Measurements from ENCODE around the gene RASSF4.

The RASSF4 gene

DNA sequence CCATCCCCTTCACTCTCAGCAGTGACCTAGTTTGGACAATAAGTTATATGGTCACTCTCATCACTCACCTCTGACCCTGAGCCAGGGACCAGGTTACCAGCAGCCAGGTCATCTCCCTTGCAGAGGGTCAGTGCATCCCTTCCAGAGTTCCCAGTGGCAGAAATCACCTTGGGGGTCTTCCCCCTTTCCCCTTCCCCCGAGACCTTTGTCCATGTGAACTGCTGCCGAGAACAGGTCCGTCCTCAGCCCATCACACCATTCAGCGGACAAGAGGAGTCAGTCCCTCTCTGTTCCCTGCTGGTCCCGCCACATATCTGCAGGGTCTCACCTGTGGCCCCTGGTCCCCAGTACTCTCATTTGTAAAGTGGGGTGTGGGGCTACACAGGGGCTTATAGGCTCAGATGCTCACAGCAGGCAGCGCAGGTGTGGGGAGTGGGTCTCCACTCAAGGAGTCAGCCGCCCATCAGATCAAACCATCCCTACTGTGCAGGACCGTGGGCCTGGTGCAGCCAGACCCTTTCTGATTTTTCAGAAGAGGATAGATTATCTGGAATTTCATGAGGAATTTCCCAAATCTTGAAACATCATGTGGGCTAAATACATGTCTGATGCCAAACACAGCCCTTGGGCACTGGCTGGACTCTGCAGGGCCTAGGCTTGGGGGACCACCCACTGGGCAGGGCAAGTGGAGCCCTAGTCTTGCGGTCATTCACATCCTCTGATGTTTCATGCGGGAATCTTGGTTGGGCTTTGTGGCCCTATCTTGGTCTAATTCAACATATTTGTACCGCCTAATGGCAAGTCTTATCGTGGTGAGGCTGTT lies 12.5 kb downstream of the RASSF4 start:
- H3K9me3 ChIP-seq (ENCODE audit: severe bottlenecking): no peaks in the 10 kb centered on the region
- H3K27ac ChIP-seq (ENCODE audit: poor library complexity, severe bottlenecking): no peak overlapping the region
- no peaks in the 10 kb centered on the region for H3K36me3 ChIP-seq (ENCODE audit: low read depth)
- DNase-seq (ENCODE audit: low spot score) (no peak), ATAC-seq (ENCODE audit: low read depth) (no peak)
- no peaks in the 10 kb centered on the region for H3K4me1 ChIP-seq (ENCODE audit: insufficient read depth, poor library complexity, severe bottlenecking)
- TF ChIP-seq, protein P1, sequence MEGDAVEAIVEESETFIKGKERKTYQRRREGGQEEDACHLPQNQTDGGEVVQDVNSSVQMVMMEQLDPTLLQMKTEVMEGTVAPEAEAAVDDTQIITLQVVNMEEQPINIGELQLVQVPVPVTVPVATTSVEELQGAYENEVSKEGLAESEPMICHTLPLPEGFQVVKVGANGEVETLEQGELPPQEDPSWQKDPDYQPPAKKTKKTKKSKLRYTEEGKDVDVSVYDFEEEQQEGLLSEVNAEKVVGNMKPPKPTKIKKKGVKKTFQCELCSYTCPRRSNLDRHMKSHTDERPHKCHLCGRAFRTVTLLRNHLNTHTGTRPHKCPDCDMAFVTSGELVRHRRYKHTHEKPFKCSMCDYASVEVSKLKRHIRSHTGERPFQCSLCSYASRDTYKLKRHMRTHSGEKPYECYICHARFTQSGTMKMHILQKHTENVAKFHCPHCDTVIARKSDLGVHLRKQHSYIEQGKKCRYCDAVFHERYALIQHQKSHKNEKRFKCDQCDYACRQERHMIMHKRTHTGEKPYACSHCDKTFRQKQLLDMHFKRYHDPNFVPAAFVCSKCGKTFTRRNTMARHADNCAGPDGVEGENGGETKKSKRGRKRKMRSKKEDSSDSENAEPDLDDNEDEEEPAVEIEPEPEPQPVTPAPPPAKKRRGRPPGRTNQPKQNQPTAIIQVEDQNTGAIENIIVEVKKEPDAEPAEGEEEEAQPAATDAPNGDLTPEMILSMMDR (IDR thresholded peaks at IDR 0.05; ENCODE audit: poor library complexity, severe bottlenecking): no peak
- H3K4me3 ChIP-seq (ENCODE audit: severe bottlenecking): no peak overlapping the region
- H3K27me3 ChIP-seq (ENCODE audit: insufficient read depth, poor library complexity, severe bottlenecking): no peaks in the 10 kb centered on the region

DNA sequence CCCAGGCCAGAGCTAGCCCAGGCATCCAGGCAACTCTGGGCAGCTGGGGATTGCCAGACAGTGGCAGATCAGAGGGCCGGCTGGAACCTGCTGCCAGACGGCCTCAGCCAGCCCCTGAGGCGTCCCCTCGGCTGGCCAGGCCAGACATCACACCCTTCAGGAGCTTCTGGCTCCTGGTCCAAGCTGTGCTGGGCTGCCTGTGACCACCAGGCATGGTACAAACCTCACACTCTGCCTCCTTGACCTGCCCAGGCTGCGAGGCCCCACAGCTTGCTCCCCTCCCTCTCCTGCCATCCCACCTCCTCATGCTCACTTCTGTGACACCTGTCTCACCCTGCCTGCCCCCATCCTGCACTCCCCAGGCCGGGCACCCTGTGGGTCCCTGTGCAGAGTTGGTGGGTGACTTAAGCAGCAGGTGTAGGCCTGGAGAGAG lies 13.3 kb downstream of the RASSF4 start:
- Histone ChIP-seq H3K27ac (ENCODE audit: poor library complexity, severe bottlenecking) (no peak overlapping the region), H3K9me3 (ENCODE audit: severe bottlenecking) (no peaks in the 10 kb centered on the region), H3K36me3 (ENCODE audit: low read depth) (no peaks in the 10 kb centered on the region), H3K4me1 (ENCODE audit: insufficient read depth, poor library complexity, severe bottlenecking) (no peaks in the 10 kb centered on the region), H3K27me3 (ENCODE audit: insufficient read depth, poor library complexity, severe bottlenecking) (no peaks in the 10 kb centered on the region), H3K4me3 (ENCODE audit: severe bottlenecking) (no peak overlapping the region)
- ATAC-seq (ENCODE audit: low read depth) (no peak), DNase-seq (ENCODE audit: low spot score) (no peak)
- TF ChIP-seq, protein P1 (IDR thresholded peaks at IDR 0.05; ENCODE audit: poor library complexity, severe bottlenecking): no peak

DNA sequence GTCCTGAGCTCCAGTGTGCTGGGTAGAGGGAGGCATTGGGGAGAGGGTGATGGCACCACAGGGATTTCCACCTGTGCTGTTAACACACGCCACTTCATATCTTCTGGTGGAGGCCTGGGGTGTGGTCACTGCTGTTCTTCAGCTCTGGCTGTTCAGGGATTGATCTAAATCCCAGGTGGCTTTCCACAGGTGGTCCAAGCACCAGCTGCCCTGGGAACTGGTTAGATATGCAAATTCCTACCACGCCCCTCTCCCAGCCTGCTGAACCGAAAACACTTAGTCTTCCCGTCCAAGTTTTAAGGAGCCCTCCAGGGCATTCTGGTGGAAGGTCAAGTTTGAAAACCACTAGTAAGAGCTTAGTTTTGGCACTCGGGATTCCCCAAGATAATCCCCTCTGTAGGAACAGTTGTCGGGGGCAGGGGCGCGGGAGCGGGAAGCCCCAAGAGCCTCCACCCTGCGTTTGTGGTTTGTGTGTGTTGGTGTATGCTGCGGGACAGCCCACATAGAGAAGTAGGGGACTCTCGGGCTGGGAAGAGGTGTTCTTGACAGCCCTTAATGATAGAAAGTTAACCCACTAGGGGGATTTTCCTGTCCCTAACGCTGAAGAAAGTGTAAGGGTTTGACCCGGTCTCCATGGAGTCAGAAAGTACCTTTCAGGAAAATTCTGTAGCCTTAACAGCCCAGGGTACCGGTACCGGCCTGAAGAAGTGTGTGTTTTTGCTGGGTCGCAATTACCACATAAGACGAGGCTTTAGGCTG lies 13.9 kb downstream of the RASSF4 start:
- DNase-seq (ENCODE audit: low spot score): no peak
- Histone ChIP-seq H3K4me3 (ENCODE audit: severe bottlenecking) (no peak overlapping the region), H3K27ac (ENCODE audit: poor library complexity, severe bottlenecking) (no peak overlapping the region), H3K36me3 (ENCODE audit: low read depth) (no peaks in the 10 kb centered on the region), H3K9me3 (ENCODE audit: severe bottlenecking) (no peaks in the 10 kb centered on the region), H3K27me3 (ENCODE audit: insufficient read depth, poor library complexity, severe bottlenecking) (no peaks in the 10 kb centered on the region), H3K4me1 (ENCODE audit: insufficient read depth, poor library complexity, severe bottlenecking) (peaks cover 4% of the 10 kb centered on the region)
- no peak for ATAC-seq (ENCODE audit: low read depth)
- TF ChIP-seq, protein P1 (IDR thresholded peaks at IDR 0.05; ENCODE audit: poor library complexity, severe bottlenecking): no peak

DNA sequence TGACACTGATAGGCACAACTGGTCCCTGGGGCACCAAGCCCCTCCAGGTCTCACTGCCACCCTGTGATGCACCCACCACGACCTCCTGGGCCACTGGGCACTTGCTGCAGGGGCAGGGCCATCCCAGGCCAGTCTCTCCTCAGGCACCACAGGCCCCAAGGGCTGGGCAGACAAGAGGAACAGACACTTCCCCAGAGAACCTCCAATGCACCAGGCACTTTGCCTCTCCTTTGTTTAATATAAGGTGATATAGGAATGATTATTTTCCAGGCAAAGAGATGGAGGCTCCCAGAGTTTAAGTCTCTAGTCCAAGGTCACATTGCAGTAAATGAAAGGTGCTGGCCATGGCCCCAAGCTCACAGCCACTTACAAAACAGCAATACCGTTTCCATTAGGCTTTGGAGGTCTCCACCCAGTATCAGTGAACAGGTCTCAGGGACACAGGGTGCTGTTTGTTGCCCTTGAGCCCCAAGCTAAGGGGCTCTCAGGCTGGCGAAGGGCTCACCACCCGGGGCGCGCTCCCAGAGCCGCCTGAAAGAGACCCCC lies 14.6 kb downstream of the RASSF4 start:
- ATAC-seq (ENCODE audit: low read depth) (no peak), DNase-seq (ENCODE audit: low spot score) (no peak)
- Histone ChIP-seq H3K36me3 (ENCODE audit: low read depth) (no peaks in the 10 kb centered on the region), H3K9me3 (ENCODE audit: severe bottlenecking) (no peaks in the 10 kb centered on the region), H3K27me3 (ENCODE audit: insufficient read depth, poor library complexity, severe bottlenecking) (no peaks in the 10 kb centered on the region), H3K4me3 (ENCODE audit: severe bottlenecking) (no peak overlapping the region), H3K4me1 (ENCODE audit: insufficient read depth, poor library complexity, severe bottlenecking) (peaks cover 11% of the 10 kb centered on the region), H3K27ac (ENCODE audit: poor library complexity, severe bottlenecking) (no peak overlapping the region)
- TF ChIP-seq, protein P1 (IDR thresholded peaks at IDR 0.05; ENCODE audit: poor library complexity, severe bottlenecking): no peak

Measured in RWPE2 (cell line).